ENCODE data around the gene PLEKHH1.

PLEKHH1 gene

DNA sequence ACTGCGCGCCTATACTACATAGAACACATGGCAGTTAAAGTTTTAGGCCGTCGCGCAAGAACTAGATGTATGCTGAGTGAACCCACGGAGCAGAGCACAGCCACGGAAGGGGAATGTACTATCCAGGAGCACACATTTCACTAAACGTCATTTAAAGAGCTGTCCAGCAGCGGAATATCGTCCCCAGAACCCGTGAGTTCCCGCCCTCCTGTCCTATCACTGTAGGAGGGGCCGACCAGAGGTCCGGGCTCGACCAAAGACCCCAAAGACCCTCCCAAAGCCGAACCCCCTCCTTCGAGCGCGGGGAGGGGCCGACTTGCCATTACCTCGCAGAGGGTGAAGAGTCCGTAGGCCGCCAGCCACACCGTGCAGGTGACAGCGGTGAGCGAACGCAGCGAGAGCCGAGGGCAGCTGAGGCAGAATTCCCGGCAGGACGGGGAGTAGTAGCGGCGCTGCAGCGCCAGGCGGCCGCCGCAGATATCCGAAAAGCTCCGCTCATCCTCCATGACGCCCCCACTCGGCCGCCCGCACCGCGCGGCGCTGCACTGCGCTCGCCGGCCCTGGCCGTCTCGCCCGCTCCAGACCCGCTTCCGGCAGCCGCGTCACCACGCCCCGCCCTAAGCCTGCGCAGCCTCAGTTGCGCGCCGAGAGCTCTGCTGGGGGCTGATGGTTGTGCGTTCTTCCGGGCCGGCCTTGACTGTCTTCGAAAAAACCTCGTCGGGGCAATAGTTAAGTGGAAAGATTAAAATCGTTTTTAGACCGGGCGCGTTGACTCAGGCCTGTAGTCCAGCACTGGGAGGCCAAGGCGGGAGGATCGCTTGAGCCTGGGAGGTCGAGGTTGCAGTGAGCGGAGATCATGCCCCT is 66.8 kb downstream of the PLEKHH1 start, which contains the start of gene PIGH (continued):
- TF ChIP-seq ZBTB48 (tag by site-specific recombination; IDR thresholded peaks at IDR 0.05) (no peak), ZNF155 (tag by site-specific recombination; IDR thresholded peaks at IDR 0.05) (no peak), ZNF660 (tag by site-specific recombination; IDR thresholded peaks at IDR 0.05) (peak; percentile 57), ZNF391 (tag by site-specific recombination; IDR thresholded peaks at IDR 0.05; ENCODE audit: borderline replicate concordance, low read depth) (no peak), ZFP37 (tag by site-specific recombination; IDR thresholded peaks at IDR 0.05) (0 out of 2 replicates have a peak, but pooled peaks have one; percentile 38), MZF1 (tag by site-specific recombination; IDR thresholded peaks at IDR 0.05; ENCODE audit: borderline replicate concordance) (no peak), ZNF138 (tag by site-specific recombination; IDR thresholded peaks at IDR 0.05; ENCODE audit: borderline replicate concordance) (no peak), RBAK (tag by site-specific recombination; IDR thresholded peaks at IDR 0.05) (no peak), KLF10 (tag by site-specific recombination; IDR thresholded peaks at IDR 0.05) (no peak), ZNF292 (tag by site-specific recombination; IDR thresholded peaks at IDR 0.05; ENCODE audit: borderline replicate concordance, low read depth) (no peak), ZNF560 (tag by site-specific recombination; IDR thresholded peaks at IDR 0.05; ENCODE audit: borderline replicate concordance) (no peak), ZNF169 (tag by site-specific recombination; IDR thresholded peaks at IDR 0.05) (no peak), GLI4 (tag by site-specific recombination; IDR thresholded peaks at IDR 0.05) (no peak), ZNF184 (tag by site-specific recombination; IDR thresholded peaks at IDR 0.05) (no peak), ZNF530 (tag by site-specific recombination; IDR thresholded peaks at IDR 0.05; ENCODE audit: low read depth) (no peak), ZNF561 (tag by site-specific recombination; IDR thresholded peaks at IDR 0.05; ENCODE audit: borderline replicate concordance) (peak; percentile 73; the same call in 1 of the 2 replicates), ZNF571 (tag by site-specific recombination; IDR thresholded peaks at IDR 0.05) (no peak), ZNF596 (tag by site-specific recombination; IDR thresholded peaks at IDR 0.05) (no peak), GLIS1 (tag by site-specific recombination; IDR thresholded peaks at IDR 0.05) (peak; percentile 81), ZNF174 (tag by site-specific recombination; IDR thresholded peaks at IDR 0.05) (no peak), ZNF19 (tag by site-specific recombination; IDR thresholded peaks at IDR 0.05; ENCODE audit: low read depth) (no peak), ZEB2 (tag by site-specific recombination; IDR thresholded peaks at IDR 0.05) (0 out of 2 replicates have a peak, but pooled peaks have one; percentile 33), KLF1 (tag by site-specific recombination; IDR thresholded peaks at IDR 0.05) (no peak), ZFP69B (tag by site-specific recombination; IDR thresholded peaks at IDR 0.05) (no peak), IKZF3 (tag by site-specific recombination; IDR thresholded peaks at IDR 0.05) (0 out of 2 replicates have a peak, but pooled peaks have one; percentile 27), ZNF416 (tag by site-specific recombination; IDR thresholded peaks at IDR 0.05) (no peak)
- TF ChIP-seq, protein P1, sequence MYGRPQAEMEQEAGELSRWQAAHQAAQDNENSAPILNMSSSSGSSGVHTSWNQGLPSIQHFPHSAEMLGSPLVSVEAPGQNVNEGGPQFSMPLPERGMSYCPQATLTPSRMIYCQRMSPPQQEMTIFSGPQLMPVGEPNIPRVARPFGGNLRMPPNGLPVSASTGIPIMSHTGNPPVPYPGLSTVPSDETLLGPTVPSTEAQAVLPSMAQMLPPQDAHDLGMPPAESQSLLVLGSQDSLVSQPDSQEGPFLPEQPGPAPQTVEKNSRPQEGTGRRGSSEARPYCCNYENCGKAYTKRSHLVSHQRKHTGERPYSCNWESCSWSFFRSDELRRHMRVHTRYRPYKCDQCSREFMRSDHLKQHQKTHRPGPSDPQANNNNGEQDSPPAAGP (tag by site-specific recombination; IDR thresholded peaks at IDR 0.05), result no peak; the same call in 1 of the 2 replicates
- TF ChIP-seq, protein P2, sequence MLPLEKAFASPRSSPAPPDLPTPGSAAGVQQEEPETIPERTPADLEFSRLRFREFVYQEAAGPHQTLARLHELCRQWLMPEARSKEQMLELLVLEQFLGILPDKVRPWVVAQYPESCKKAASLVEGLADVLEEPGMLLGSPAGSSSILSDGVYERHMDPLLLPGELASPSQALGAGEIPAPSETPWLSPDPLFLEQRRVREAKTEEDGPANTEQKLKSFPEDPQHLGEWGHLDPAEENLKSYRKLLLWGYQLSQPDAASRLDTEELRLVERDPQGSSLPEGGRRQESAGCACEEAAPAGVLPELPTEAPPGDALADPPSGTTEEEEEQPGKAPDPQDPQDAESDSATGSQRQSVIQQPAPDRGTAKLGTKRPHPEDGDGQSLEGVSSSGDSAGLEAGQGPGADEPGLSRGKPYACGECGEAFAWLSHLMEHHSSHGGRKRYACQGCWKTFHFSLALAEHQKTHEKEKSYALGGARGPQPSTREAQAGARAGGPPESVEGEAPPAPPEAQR (tag by site-specific recombination; IDR thresholded peaks at IDR 0.05), result no peak
- TF ChIP-seq, protein P3, sequence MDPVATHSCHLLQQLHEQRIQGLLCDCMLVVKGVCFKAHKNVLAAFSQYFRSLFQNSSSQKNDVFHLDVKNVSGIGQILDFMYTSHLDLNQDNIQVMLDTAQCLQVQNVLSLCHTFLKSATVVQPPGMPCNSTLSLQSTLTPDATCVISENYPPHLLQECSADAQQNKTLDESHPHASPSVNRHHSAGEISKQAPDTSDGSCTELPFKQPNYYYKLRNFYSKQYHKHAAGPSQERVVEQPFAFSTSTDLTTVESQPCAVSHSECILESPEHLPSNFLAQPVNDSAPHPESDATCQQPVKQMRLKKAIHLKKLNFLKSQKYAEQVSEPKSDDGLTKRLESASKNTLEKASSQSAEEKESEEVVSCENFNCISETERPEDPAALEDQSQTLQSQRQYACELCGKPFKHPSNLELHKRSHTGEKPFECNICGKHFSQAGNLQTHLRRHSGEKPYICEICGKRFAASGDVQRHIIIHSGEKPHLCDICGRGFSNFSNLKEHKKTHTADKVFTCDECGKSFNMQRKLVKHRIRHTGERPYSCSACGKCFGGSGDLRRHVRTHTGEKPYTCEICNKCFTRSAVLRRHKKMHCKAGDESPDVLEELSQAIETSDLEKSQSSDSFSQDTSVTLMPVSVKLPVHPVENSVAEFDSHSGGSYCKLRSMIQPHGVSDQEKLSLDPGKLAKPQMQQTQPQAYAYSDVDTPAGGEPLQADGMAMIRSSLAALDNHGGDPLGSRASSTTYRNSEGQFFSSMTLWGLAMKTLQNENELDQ (tag by site-specific recombination; IDR thresholded peaks at IDR 0.05; ENCODE audit: low read depth), result no peak
- TF ChIP-seq, protein P4, sequence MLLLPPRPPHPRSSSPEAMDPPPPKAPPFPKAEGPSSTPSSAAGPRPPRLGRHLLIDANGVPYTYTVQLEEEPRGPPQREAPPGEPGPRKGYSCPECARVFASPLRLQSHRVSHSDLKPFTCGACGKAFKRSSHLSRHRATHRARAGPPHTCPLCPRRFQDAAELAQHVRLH (tag by site-specific recombination; IDR thresholded peaks at IDR 0.05), result no peak
- TF ChIP-seq, protein P5, sequence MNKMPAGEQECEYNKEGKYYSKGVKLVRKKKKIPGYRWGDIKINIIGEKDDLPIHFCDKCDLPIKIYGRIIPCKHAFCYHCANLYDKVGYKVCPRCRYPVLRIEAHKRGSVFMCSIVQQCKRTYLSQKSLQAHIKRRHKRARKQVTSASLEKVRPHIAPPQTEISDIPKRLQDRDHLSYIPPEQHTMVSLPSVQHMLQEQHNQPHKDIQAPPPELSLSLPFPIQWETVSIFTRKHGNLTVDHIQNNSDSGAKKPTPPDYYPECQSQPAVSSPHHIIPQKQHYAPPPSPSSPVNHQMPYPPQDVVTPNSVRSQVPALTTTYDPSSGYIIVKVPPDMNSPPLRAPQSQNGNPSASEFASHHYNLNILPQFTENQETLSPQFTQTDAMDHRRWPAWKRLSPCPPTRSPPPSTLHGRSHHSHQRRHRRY (tag by site-specific recombination; IDR thresholded peaks at IDR 0.05), result no peak
- TF ChIP-seq, protein P6, sequence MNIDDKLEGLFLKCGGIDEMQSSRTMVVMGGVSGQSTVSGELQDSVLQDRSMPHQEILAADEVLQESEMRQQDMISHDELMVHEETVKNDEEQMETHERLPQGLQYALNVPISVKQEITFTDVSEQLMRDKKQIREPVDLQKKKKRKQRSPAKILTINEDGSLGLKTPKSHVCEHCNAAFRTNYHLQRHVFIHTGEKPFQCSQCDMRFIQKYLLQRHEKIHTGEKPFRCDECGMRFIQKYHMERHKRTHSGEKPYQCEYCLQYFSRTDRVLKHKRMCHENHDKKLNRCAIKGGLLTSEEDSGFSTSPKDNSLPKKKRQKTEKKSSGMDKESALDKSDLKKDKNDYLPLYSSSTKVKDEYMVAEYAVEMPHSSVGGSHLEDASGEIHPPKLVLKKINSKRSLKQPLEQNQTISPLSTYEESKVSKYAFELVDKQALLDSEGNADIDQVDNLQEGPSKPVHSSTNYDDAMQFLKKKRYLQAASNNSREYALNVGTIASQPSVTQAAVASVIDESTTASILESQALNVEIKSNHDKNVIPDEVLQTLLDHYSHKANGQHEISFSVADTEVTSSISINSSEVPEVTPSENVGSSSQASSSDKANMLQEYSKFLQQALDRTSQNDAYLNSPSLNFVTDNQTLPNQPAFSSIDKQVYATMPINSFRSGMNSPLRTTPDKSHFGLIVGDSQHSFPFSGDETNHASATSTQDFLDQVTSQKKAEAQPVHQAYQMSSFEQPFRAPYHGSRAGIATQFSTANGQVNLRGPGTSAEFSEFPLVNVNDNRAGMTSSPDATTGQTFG (tag by site-specific recombination; IDR thresholded peaks at IDR 0.05; ENCODE audit: borderline replicate concordance), result no peak
